HG03175 (cell line): ENCODE results near the gene DNASE2.

Experiments
- ATAC-seq: cut with Tn5 transposase; IDR thresholded peaks from one replicate; pipeline ENCODE4 v1.9.1; 2021; ENCODE audit warnings: mild to moderate bottlenecking, moderate library complexity; ENCODE audit not compliant: unreplicated experiment

Gene DNASE2

GRCh38 chr19:12886969-12887747, 5.9 kb upstream of the DNASE2 start, which contains the start of gene KLF1:
KLF1 (minus strand) TSS chr19:12887201; CDS start chr19:12887140, 61 bp downstream.
- no peak for ATAC-seq

GRCh38 chr19:12886651-12886968, 5.4 kb upstream of the DNASE2 start:
- no peak for ATAC-seq

GRCh38 chr19:12885749-12886650, 4.8 kb upstream of the DNASE2 start:
- ATAC-seq, result no peak

GRCh38 chr19:12884926-12885748, 3.9 kb upstream of the DNASE2 start:
- no peak for ATAC-seq

GRCh38 chr19:12884627-12884925, 3.3 kb upstream of the DNASE2 start:
- no peak for ATAC-seq

- ATAC-seq, result no peak
Observed at GRCh38 chr19:12884202-12884601, 3.0 kb upstream of the DNASE2 start.

GRCh38 chr19:12882589-12882988, 1.3 kb upstream of the DNASE2 start:
- no peak for ATAC-seq

GRCh38 chr19:12880551-12881171, 588 bp downstream of the DNASE2 start:
- ATAC-seq, result peak; percentile 12

GRCh38 chr19:12875086-12875485, 6.2 kb downstream of the DNASE2 start:
- no peak for ATAC-seq

- no peak for ATAC-seq
Observed at GRCh38 chr19:12873891-12874745, 7.1 kb downstream of the DNASE2 start.

- ATAC-seq, result no peak
Observed at GRCh38 chr19:12872941-12873890, 8.0 kb downstream of the DNASE2 start.

GRCh38 chr19:12872255-12872654, 9.0 kb downstream of the DNASE2 start:
- ATAC-seq, result no peak

- ATAC-seq, result no peak
Observed at GRCh38 chr19:12871681-12872080, 9.6 kb downstream of the DNASE2 start.

- no peak for ATAC-seq
Observed at GRCh38 chr19:12868540-12869112, 12.6 kb downstream of the DNASE2 start.

- ATAC-seq, result no peak
Observed at GRCh38 chr19:12867120-12868099, 13.8 kb downstream of the DNASE2 start.

GRCh38 chr19:12866416-12867119, 14.7 kb downstream of the DNASE2 start:
- no peak for ATAC-seq
